ENCODE measurements around the gene EVA1C.

- no peak for TF ChIP-seq CTCF (IDR thresholded peaks at IDR 0.05)
- no peak for TF ChIP-seq POLR2A (IDR thresholded peaks at IDR 0.05)
- no peak for TF ChIP-seq POLR2AphosphoS5 (IDR thresholded peaks at IDR 0.05)
Measured at GRCh38 chr21:32562915-32563314, 150.4 kb downstream of the EVA1C start.
